ENCODE results near the gene VGLL1.

- TF ChIP-seq EZH2phosphoT487 (IDR thresholded peaks at IDR 0.05; ENCODE audit: insufficient read depth, low read depth) = no peak
- TF ChIP-seq EZH2 (IDR thresholded peaks at IDR 0.05; ENCODE audit: insufficient read depth, poor library complexity, severe bottlenecking) = no peak
Measured at GRCh38 chrX:136534131-136534530, 2.1 kb downstream of the VGLL1 start.
